Activated CD4-positive, alpha-beta T cell treated with anti-CD3 and anti-CD28 coated beads, Interleukin-2, amount 50 U/mL, for 1 hour (primary cell): ENCODE data around the gene WFS1.

Experiments used
- DNase-seq: peaks from one replicate; pipeline ENCODE4 v3.0.0-alpha.2; 2020

The WFS1 gene

DNA sequence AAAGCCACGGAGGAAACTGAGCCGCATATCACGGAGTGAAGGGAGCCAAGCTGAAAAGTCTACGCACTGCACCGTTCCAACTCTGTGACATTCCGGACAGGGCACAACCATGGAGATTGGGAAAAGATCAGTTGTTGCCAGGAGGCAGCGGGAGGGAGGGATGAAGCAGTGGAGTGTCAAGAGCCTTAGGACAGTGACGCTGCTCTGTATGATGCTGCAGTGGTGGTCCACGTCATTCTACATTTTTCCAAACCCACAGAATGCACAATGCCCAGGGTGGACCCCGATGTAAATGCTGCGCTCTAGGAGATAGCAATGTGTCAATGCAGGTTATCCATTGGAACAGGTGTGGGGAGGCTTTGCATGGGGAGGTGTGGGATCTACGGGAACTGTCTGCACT, 7.5 kb upstream of the WFS1 start:
- DNase-seq: no peak

DNA sequence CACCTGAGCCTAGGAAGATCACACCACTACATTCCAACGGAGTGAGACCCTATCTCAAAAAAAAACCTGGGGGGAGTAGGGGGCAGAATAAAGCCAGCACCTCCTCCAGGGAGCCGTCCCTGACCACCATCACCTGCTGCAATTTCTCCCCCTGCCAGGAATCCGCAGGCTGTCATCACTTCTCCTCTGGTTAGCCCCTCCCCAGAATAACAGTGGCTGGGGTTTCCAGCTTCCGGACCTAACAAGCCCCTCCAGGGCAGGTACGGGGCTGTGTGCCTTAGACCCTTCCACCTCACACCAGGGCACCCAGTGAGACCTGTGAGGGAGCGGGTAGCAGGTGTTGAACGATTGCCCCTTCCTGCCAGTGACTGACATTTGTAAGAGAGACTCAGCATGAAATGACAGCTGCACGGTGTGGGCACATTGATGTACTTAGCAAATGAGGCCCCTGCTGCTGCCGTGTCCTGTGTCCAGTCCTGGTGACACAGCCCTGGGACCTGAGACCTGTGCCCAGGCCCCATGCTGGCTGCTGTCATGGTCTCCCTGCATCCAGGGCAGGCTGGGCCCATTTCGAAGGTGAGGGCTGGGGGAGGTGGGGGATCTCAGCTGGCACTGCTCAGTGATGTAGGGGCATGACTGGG, 6.7 kb upstream of the WFS1 start:
- DNase-seq: no peak

DNA sequence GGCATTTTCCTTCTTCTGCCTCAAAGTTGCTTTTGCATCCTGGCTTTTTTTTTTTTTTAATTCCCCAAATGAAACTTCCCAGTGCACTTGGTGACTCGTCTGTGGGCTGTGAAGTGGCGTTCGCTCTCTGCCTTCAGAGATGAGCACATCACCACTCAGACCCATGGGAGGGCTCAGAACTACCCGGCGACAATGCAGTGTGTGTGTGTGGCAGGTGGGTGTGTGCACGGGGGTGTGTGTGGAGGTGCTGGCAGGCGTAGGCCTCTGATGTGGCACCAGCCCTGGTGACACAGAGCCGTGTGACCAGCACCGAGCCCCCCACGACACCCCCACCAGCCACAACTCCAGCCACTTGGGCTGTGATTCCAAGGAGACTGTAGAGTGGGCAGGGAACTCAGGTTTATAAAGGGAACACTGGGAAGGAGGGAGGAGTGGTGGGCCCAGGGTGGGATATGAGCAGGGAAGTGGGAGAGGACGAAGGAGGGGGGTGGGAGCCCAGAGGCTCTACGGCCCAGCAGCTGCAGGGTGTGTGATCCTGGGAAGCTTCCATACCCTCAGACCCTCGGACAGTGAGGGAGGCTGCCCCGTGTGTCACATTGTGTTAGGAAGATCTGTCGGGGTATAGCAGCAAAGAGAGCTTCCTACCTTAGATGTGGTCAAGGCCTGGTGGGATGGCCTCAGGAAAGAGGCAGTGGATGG, 6.0 kb upstream of the WFS1 start:
- no peak for DNase-seq

DNA sequence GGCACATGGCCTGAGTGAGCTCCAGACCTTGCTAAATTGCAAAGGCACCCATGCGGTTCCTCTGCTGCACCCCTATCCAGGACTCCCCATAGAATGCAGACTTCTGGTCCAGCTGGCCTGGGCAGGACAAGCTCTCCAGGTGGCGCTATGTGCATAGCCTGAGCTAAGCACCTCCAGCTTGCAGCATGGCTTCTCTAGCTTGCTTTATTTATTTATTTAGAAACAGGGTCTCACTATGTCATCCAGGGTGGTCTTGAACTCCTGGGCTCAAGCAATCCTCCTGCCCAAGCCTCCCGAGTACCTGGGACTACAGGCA, 5.5 kb upstream of the WFS1 start:
- no peak for DNase-seq

DNA sequence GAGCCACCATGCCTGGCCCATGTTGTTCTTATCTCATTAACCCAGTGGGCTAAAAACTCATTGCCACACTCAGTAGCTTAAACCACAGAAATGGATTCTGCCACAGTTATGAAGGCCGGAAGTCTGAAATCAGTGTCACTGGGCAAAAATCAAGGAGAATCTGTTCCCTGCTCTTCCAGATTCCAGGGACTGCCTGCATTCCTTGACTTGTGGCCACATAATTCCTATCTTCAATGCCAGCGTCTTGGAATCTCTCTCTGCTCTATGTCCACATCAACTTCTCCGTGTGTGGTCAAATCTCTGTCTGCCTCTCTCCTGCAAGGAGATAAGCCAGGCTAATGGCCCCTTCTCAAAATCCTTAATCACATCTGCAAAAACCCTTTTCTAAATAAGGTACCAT, 4.1 kb upstream of the WFS1 start:
- DNase-seq: no peak

DNA sequence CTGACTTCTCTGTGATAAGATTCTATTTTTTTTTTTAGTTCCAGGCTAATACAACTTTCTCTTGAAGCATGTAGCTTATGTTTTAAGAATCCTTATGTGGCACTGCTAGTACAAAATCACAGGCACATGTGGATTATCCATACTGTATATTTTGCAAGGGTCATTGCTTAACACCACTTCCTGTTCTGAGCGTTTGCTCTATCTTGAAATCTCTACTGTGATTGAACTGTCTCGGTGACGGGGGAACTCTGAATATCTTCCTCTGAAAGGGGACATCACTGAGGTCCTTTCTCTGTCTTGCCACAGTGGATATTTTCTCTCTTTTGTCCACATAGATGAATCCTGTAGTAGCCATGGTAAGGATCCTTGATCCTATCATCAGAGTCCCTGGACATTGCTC, 2.1 kb upstream of the WFS1 start:
- DNase-seq: no peak

DNA sequence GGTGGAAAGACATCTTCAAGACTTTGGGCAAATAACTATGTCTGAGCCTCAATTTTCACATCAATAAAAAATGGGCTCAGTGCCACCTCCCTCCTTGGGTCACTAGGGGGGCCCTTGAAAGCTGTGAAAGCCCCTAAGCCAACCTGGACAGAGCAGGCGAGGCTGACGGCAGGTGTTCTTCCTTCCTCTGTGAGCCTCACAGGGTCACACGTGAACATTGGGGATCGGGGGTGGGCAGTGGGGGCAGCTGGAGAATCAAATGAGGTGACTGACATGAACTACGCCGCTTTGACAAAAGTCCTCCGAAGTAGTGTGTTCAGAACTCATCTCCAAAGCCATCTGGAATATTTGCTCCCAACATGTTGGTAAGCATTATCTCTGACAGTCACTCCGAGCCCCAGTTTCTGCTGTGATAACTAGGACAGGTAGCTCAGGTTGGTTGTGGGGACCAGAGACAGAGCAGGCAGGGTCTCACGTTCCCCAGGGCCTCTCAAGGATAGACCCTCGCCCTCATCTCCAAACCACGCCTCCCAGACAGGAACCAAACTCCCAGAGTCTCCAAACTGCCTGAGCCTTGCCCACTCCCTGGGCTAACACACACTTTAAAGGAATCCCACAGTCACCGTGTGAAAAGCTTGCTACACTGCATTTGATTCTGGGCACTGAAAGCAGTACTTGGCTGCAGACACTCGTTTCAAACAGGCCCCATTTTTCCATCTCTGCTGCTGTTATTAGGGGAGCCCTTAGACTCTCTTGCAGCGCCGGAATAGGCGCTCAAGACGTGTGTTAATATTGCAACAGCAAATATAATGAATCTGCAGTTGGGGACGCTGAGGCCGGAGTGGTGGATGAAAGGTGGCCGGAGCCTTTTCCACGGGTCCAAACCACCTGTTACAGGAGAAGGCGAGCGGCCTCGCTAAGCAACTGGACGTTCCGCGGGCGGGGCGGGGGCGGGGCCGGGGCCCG, 717 bp upstream of the WFS1 start:
- no peak for DNase-seq

DNA sequence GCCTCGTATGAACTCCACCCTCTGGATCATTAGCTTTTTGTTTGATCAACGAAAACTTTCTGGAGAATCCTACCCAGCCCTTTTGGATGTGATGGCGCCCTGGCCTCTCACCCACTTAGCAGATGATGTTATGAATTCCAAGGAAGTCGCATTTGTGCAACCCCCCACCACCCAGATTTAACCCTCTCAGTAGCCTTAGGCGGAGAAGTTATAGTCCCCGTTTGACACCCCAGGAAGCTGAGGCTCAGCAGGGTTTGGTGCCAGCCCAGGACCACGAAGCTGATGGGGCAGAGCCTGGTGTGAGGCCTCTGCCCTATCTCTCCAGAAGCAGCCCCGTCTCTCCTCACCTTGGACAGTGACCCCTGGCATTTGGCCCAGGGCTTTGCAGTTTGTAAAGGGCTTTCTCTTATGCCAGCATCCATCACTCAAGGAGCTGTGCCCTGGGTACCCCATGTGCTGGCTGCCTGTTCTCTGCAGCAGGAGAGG, 1.0 kb downstream of the WFS1 start:
- no peak for DNase-seq

DNA sequence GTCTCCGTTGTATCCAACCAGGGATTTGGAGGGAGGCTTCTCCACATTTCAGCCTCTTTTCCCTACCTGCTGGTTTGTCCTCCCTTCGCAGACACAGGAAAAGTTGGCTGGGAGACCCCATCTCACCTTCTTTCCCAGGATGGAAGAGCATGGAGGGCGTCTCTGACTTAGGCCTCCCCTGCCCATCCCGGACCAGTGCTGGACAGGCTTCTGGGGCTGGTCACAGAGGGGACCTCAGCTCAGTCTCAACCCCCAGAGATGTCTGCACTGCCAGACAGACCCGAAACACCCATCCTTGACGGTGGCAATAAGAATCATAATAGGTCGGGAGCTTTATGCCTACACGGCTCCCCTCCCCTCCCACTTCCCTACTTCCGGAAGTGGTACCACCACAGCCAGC, 1.6 kb downstream of the WFS1 start:
- DNase-seq: no peak

DNA sequence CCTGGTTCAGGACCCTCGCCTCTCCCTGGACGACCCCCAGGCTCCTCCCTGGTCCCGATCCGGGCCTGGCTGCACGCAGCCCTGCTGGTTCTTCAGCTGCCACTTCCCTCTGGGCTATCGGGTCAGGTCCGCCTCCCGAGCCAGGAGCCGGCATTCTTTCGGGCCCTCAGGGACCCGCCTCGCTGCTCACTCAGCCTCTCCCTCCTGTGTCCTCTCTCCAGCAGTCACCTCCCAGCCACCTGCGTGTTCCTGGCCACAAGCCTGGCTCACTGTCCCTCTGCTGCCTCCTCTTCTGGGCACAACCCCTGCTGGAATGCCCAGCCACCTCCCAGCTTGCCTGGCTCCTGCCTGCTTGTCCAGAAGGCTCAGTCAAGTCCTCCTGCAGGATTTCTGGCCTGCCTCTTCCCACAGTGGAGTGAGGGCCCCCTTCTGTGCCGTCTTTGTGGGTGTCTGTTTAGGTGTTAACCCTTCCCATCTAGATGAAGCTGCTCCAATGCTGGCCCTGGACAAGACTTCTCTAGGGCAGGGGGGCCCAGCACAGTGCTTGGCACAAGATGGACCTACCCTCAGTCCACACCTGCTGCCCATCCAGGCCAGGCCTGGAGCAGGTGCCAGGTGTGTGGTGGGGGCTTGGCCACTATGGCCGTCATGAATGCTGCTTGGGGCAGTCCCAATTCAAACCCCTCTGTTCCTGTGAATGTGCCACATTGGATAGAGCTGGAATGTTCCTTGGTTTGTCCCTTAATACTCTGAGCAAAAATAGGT, 2.2 kb downstream of the WFS1 start:
- no peak for DNase-seq

DNA sequence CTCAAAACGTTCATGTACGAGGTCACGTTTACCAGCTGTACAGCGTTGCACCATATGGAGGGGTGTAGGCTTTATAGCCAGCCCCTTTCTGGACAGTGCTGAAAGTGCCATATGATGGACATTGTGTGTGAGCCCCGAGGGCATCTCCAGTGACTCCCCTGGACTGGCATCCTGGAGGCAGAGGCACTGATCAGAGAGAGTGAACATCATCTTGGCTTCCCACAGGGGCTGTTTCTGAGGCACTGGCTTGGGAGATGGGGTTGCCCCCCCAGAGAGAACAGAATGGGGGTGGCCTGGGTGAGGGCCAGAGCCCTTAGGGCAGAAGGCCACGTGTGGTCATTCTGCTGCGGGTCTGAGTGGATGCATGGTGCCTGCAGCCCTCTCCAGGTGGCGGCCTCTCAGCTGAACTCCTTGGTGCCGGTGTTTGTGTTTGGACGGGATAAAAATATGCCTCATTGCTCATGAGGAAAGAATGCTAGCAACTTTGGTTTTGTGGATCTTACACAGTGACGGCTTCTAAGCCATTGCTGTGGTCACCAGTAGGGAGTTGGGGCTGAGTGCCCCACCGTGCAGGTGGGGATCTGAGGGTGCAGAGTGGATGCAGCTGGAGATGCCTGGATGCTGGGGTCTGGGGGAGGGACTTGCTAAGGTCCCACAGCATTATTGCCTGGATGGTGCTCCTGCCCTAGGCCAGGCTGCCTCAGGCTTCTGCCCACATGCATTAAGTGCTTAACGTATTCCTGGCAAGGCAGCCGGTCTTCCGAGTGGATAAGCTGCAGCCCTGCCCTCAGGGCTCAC, 3.4 kb downstream of the WFS1 start:
- no peak for DNase-seq

DNA sequence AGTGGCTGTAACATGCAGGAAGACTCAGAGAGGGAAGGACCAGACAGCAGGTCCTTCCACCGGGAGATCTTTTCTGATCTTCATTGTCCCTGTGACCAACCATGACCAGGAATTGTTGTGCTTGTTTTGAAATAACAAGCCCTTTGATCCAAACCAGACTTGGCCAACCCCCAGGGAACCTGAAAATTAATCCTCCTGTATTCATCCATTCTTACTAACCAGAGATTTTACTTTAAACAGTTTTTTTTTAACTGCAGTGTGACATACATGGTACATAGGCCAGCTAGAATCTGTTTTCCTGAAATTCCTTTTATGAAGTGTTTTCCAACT, 4.0 kb downstream of the WFS1 start:
- no peak for DNase-seq

DNA sequence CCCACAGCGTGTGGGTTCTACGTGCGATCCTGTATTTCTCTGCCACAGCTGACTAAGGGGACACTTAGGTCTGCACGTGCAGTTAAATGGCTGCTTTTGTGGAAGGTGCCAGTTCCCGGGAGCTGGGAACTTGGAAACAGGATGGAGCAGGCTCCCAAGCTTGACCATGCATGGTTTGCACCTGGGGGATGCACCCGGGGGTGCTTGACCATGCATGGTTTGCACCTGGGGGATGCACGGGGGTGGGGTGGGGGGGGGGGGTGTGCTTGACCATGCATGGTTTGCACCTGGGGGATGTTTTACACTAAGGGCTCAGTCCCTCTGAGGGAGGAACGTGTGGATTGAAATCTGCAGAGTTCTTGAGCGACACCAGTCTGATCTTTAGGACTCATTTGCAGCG, 5.7 kb downstream of the WFS1 start:
- DNase-seq: no peak

DNA sequence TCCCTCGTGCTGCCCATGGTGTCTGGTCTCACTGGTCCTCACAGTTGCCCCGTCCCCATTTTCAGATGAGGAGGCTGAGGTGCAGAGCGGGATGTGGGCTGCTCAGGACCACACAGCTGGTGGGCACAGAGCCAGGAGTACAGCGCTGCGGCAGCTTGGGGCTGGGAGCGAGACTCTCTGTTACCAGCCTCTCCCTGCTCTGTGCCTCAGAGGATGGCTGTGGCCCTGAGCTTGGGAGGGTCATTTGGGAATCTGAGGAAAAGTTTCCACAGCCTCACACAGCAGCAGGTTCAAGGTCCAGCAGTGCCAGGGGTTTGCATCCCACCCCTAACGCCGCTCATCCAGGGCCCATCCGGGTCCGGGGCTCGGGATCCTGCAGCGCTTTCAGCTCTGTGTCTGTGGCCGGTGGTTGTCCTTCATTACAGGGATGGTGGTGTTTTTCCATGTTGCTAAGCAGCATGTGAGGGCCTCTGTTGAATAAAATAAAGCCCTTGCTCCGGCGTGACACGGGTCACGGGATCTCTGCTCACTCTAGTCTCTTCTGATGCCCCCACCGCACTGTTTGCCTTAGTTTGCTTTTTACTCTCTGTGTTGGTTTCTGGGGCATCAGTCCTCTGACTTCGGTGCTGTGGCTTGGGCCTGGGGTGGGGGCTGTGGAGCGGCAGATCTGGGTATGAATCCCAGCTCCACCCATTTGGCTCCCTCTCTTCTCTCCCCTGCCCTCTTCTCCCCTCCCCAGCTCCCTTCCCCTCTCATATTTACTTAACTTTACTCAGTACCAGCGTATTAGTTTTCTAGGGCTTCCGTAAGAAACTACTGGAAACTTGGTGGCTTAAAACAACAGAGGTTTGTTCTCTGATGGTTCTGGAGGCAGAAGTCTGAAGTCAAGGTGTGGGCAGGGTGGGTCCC, 6.5 kb downstream of the WFS1 start:
- no peak for DNase-seq

DNA sequence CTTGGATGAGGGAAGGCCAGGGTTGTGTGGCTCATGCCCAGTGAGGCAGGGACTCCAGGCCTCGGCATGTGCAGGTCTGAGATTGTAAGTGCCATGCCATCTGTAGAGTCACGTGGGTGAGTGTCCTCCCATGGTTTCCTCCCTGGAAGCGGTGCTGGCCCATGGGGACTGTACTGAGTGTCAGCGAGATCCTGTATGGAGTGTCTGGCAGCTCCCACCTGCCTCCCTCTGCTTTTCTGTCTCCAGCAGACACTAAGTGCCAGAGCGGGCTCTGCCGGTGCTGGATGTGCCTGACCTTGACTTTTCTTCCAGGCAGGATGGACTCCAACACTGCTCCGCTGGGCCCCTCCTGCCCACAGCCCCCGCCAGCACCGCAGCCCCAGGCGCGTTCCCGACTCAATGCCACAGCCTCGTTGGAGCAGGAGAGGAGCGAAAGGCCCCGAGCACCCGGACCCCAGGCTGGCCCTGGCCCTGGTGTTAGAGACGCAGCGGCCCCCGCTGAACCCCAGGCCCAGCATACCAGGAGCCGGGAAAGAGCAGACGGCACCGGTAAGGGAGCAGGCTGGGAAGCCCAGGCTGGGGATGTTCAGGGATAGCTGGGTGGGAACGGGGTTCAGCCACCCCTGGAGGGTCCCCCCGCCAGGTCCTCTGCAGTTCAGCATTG, 7.6 kb downstream of the WFS1 start:
- no peak for DNase-seq

DNA sequence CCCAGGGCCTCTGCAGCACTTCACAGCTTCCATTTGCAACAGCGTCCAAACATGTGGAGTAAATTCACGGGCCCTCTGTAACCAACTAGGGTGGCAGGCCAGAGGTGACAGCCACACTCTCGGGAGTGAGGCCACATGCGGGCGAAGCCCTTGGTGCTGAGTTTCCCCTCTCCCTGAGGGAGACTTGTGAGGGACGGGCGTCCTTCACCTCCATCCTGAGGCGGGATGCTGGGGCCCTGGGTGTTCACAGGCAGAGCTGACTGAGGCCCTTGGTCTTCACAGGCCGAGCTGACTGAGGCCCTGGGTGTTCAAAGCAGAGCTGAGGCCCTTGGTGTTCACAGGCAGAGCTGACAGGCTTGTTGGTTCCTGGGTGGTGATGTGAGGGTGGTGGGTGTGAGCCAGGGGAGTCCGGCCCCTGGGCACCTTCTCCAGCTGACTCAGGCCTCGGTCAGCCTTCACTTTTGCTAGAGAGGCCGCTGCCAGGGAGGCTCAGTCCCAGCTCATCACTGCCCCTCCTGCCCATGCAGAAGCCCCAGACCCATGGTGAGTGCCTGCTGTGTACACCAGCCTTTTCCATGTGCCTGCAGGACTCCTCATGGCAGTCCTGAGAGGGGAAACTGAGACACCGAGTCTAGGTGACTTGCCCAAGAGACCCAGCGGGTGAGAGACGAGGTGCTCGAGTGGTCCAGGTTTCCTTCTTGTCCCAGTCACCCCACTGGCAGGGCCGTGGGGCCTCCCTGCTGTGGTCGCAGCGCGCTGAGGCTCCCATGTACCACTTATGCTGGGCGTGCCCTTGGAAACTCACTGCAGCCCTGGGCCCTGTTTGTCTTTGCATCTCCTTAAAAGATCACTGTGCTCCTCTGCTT, 8.5 kb downstream of the WFS1 start:
- DNase-seq: no peak

DNA sequence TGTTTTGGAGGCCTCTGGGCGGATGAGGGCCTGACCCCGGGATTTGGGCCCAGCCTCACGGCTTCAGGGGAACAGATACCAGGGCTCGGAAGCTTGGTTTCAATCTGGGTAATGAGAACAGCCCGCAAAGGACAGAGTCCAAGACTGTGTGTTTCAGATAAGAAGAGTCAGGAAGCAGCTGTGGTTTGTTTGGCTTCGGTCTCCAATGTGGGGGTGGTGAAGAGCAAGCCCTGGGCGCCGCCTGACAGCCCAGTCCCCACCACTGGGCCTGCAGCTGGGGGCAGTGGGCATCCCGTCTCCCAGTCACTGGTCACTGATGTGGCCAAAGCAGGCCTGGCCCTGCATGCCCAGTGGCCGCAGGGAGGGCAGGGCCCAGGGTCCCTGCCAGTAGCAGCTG, 9.1 kb downstream of the WFS1 start:
- DNase-seq: no peak

DNA sequence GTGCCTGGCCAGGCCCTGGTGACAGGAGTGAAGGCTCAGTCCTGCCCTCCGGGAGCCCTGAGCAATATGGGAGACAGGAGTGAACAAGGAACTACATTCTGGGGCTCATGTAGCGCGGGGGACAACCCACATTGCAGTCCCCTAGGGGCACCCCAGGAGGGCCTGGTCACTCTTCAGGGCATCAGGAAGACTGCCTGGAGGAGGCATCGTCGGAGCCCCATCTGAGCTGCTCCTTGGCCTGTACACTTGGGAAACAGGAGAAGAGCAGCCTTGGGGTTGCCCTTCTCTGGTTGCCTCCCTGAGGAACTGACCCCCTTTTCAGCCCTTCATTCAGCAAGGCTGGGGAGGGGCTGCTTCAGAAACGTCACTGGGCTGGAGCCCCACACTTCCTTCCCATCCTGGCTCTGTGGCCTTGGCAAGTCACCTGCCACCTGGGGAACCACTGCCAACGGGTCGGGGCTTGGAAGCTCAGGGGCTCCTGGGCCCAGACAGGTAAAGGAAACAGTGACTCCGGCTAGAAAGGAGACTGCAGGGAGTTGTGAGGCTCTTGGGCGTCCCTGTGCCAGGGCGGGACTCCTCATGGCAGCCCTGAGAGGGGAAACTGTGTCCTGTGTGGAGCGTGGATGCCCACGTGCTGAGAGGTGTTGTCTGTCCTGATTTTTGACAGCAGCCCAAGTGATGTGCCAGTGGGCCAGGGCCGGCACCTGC, 10.1 kb downstream of the WFS1 start:
- DNase-seq: no peak

DNA sequence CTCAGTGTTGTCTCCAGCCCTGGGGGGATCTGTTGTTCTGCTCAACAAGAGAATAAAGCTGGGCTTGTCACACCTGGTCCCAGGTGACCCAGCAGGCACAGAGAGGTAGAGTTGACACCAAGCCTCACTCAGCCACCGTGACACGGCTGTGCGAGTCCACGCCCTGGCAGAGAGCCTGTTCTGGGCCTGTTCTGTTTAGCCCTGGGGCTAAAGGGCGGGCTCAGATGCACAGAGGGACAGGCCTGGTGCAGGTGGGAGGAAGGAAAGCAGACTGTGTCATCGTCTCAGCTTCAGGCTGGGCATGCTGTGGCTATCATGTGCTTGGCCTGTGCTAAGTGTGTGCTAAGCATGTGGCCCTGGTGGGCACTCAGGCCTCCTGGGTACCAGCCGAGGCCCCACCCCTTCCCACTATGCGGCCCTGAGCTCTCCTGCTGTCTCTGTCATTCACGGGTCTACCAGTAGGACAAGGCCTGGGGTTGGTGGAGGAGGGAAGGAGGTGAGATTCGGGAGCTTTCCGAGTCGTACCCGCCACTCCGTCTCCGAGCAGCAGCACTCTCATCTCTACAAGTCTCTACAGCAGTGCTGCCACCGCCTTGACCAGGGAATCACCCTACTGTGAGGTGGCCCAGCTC, 10.8 kb downstream of the WFS1 start:
- DNase-seq: no peak
